HepG2 (cell line): ENCODE data around the gene SLC35F1. TPM values are rescaled to one million over a fixed set of nuclear protein-coding genes. Genes with fewer than 3 reads are reported as not detected.

Source experiments
- ATAC-seq: fragments of 200-7000 bp; cut with Tn5 transposase; 3 replicates; pipeline ENCODE4 v1.9.1; 2020; ENCODE audit warnings: mild to moderate bottlenecking, moderate library complexity
- BruUV-seq: library from RNA; stranded (reverse); fragments of 400-500 nt; replicated peaks from 2 replicates; lab custom pipeline; 2021; lab: Mats Ljungman, UMichigan
- CTCF ChIA-PET: fragments of 300-600 bp; formaldehyde crosslinking; extraction: SDS; loops from one replicate; lab custom pipeline; 2021; ENCODE audit warnings: low total read pairs, inconsistent platforms, low intra/inter-chr PET ratio; lab: Yijun Ruan, JAX
- POLR2A ChIA-PET: fragments of 350-600 bp; sonication (Branson Sonifier 250); formaldehyde crosslinking; loops from one replicate; lab custom pipeline; 2020; ENCODE audit warnings: antibody characterized with exemption, inconsistent platforms; lab: Yijun Ruan, JAX
- DNase-seq: peaks from one replicate; pipeline ENCODE4 v3.0.0-alpha.2; 2015; ENCODE audit warnings: low spot score
- FAIRE-seq: peaks from 3 replicates; lab custom pipeline; 2011; peaks lifted over from hg19 to GRCh38; lab: Jason Lieb, UNC
- H2AFZ ChIP-seq: one replicate; pipeline ENCODE4 v1.6.1; 2011; ENCODE audit warnings: low read length, inconsistent platforms
- H3K27ac ChIP-seq: fragments of 300-600 bp; 3 replicates; pipeline ENCODE4 v1.8.0; 2011; ENCODE audit warnings: mixed run types, mild to moderate bottlenecking, mixed read lengths, low read length, inconsistent platforms; ENCODE audit not compliant: insufficient read depth; ENCODE audit errors: extremely low read length
- H3K27me3 ChIP-seq, 2 experiments: fragments of 200-600 bp in 1 of 2; 2 replicates in 1 of 2; 3 replicates in 1 of 2; pipeline versions ENCODE4 v1.6.0 to v1.8.0; 2011; ENCODE audit warnings: low read length in 2 of 2, mild to moderate bottlenecking in 2 of 2, moderate library complexity in 2 of 2, inconsistent platforms in 1 of 2; ENCODE audit not compliant: insufficient read depth in 2 of 2, control insufficient read depth in 1 of 2
- H3K36me3 ChIP-seq, 2 experiments: fragments of 200-600 bp in 1 of 2; replicated peaks in 1 of 2; 2 replicates in 1 of 2; 3 replicates in 1 of 2; pipeline versions ENCODE4 v1.5.1 to v1.8.0; 2011; ENCODE audit warnings: low read length in 2 of 2, inconsistent platforms in 1 of 2; ENCODE audit not compliant: insufficient read depth in 2 of 2, control insufficient read depth in 1 of 2
- H3K4me1 ChIP-seq: 2 replicates; pipeline ENCODE4 v1.5.1; 2012; ENCODE audit warnings: low read length, inconsistent platforms; ENCODE audit not compliant: insufficient read depth
- H3K4me2 ChIP-seq: 2 replicates; pipeline ENCODE4 v1.6.0; 2011; ENCODE audit warnings: low read depth, low read length, inconsistent platforms
- H3K4me3 ChIP-seq, 3 experiments: fragments of 200-600 bp in 1 of 3; sonication (generic), shearing (Covaris generic) in 1 of 3; replicated peaks in 1 of 3; 2 replicates each; pipeline ENCODE4 v1.5.1; 2011 to 2016; ENCODE audit warnings: low read length in 3 of 3, inconsistent platforms in 2 of 3, low read depth in 2 of 3, mild to moderate bottlenecking in 2 of 3, control low read depth in 1 of 3, mixed read lengths in 1 of 3; ENCODE audit not compliant: insufficient read depth in 1 of 3
- H3K79me2 ChIP-seq: one replicate; pipeline ENCODE4 v1.6.1; 2011; ENCODE audit warnings: low read length, inconsistent platforms; ENCODE audit not compliant: insufficient read depth
- H3K9ac ChIP-seq: 2 replicates; pipeline ENCODE4 v1.6.0; 2011; ENCODE audit warnings: mild to moderate bottlenecking, low read depth, low read length, inconsistent platforms; ENCODE audit not compliant: insufficient read depth
- H3K9me3 ChIP-seq: 2 replicates; pipeline ENCODE4 v1.5.1; 2012; ENCODE audit warnings: mild to moderate bottlenecking, low read length
- H4K20me1 ChIP-seq: 2 replicates; pipeline ENCODE4 v1.6.0; 2011; ENCODE audit warnings: inconsistent platforms, mild to moderate bottlenecking, low read length, moderate library complexity; ENCODE audit not compliant: insufficient read depth
- ZNF615 ChIP-seq: sonication (generic); formaldehyde crosslinking; IDR thresholded peaks from 2 replicates; pipeline ENCODE4 v1.5.0; 2020; ENCODE audit warnings: mild to moderate bottlenecking, missing genetic modification reagents, borderline replicate concordance
- WGBS: methylation state at CpG from one replicate; pipeline ENCODE4 v1.1.6; 2017; ENCODE audit warnings: low lambda C conversion rate; 5-methylcytosine and 5-hydroxymethylcytosine counted together
- in situ Hi-C: cut with HindIII; loops from 2 replicates; pipeline ENCODE4 v1.10.0; 2017; ENCODE audit warnings: low pct_unique_long_range_greater_than_20kb; ENCODE audit not compliant: extremely low pct_ligation_motif_present
- intact Hi-C: fragments of 100-400 bp; cut with micrococcal nuclease; formaldehyde crosslinking; loops from one replicate; pipeline ENCODE4 v1.10.0; 2022; ENCODE audit not compliant: unreplicated experiment
- polyA plus RNA-seq, 8 experiments: library from polyadenylated mRNA; depleted of rRNA in 3 of 8; stranded (reverse) in 7 of 8; unstranded in 1 of 8; fragments of >200 nt; fragmentation: Illumina TruSeq in 4 of 8; extraction: Trizol in 4 of 8; gene quantifications; 2 replicates each; pipeline versions ENCODE4 v1.2.1 to v1.2.3, GENCODE V29; 2011 to 2016; ENCODE audit warnings: low read depth in 4 of 8, missing spikeins in 1 of 8, mixed read lengths in 1 of 8; ENCODE audit not compliant: insufficient read depth in 1 of 8
- total RNA-seq, 5 experiments: library from RNA; depleted of rRNA; stranded (reverse); fragments of >200 nt; fragmentation: Illumina TruSeq; extraction: Trizol; gene quantifications; 2 replicates each; pipeline ENCODE4 v1.2.3, GENCODE V29; 2016; ENCODE audit warnings: low read depth in 1 of 5
- TF ChIP-seq, protein P1 (sequence below): sonication (generic); formaldehyde crosslinking; IDR thresholded peaks from 2 replicates; pipeline ENCODE4 v1.4.0; 2020; ENCODE audit warnings: missing genetic modification reagents, mild to moderate bottlenecking, borderline replicate concordance

Gene SLC35F1
- total and polyA plus RNA-seq, 2 of the 13 experiments (the other 11 are each of a cell fraction or from before 2014, with no cell fraction given) = 0.01 TPM; not detected in 1

DNA sequence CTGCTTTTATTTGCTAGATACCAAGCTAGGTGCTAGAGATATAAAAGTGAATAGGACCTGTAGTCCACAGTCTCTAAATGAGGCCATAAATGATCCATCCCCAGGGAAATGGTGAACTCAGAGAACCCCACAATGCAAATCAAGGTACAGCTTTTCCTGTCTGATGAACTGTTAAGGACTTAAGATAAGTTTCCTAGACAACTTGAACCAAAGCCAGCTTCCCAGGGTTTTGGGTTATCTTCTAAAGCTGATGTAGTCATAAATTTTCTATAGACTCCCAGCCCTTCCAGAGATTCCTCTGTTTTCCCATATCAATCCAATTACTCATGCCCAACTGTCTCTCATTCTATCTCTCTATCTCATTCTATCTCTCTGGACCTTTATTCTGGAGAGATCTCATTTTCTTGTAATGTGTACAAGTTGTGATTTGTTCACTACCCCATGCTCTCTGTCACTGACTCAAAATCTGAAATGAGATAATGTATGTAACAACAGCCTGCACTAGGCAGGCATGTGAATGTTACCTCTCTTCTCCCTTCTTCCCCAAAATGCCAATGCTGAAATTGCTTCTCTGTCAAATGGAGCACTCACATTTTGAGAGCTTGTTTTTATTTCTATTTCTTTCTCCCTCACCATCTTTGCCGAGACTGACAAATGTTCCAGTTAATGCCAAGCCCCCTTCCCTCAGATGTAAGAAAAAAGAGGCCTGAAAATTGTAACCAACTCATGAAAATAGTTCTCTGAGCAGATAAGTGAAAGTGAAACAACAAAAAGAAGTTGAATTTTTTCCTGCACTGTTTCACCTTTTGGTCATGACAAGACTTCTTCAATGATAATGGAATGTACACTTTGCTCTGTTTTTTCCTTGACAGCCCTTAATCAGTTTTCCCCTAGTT, 279.9 kb downstream of the SLC35F1 start:
- intact Hi-C loops (no loop called here), in situ Hi-C loops (no loop called here)
- ATAC-seq (no peak), FAIRE-seq (no peak), DNase-seq (no peak)
- Histone ChIP-seq H3K4me3 (no peak overlapping the region), H3K4me1 (no peaks in the 10 kb centered on the region), H3K36me3 (no peaks in the 10 kb centered on the region), H3K9ac (no peak overlapping the region), H3K79me2 (no peaks in the 10 kb centered on the region), H3K9me3 (no peaks in the 10 kb centered on the region), H4K20me1 (no peaks in the 10 kb centered on the region), H2AFZ (no peak overlapping the region), H3K27ac (no peak overlapping the region), H3K27me3 (no peaks in the 10 kb centered on the region; a peak in 1 of 5 replicates), H3K4me2 (no peak overlapping the region)
- no TSS peak for BruUV-seq
- WGBS = 2% methylated on average over 1 of the region's 1 CpG
- TF ChIP-seq, protein P1, sequence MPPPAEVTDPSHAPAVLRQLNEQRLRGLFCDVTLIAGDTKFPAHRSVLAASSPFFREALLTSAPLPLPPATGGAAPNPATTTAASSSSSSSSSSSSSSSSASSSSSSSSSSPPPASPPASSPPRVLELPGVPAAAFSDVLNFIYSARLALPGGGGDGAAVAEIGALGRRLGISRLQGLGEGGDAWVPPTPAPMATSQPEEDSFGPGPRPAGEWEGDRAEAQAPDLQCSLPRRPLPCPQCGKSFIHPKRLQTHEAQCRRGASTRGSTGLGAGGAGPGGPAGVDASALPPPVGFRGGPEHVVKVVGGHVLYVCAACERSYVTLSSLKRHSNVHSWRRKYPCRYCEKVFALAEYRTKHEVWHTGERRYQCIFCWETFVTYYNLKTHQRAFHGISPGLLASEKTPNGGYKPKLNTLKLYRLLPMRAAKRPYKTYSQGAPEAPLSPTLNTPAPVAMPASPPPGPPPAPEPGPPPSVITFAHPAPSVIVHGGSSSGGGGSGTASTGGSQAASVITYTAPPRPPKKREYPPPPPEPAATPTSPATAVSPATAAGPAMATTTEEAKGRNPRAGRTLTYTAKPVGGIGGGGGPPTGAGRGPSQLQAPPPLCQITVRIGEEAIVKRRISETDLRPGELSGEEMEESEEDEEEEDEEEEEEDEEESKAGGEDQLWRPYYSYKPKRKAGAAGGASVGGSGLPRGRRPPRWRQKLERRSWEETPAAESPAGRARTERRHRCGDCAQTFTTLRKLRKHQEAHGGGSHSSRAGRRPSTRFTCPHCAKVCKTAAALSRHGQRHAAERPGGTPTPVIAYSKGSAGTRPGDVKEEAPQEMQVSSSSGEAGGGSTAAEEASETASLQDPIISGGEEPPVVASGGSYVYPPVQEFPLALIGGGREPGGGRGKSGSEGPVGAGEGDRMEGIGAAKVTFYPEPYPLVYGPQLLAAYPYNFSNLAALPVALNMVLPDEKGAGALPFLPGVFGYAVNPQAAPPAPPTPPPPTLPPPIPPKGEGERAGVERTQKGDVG = no peak
- no peak for TF ChIP-seq ZNF615
- POLR2A ChIA-PET = no interaction called here
- CTCF ChIA-PET = no interaction called here
